Measurements from ENCODE around the gene TMCC2. TPM values are rescaled to one million over a fixed set of nuclear protein-coding genes. Genes with fewer than 3 reads are reported as not detected.

The TMCC2 gene
- total and polyA plus RNA-seq, 2 of the 8 experiments (the other 6 are each of a cell fraction or from before 2014, with no cell fraction given), result 6.7 to 6.8 TPM

- no peak for TF ChIP-seq KDM4A (IDR thresholded peaks at IDR 0.05; ENCODE audit: low read depth, low read length, severe bottlenecking)
- TF ChIP-seq SUZ12 (IDR thresholded peaks at IDR 0.05; ENCODE audit: low read length), result no peak
- TF ChIP-seq HDAC2 (IDR thresholded peaks at IDR 0.05; ENCODE audit: borderline replicate concordance in 1 of 2, low read depth in 2 of 2, low read length in 2 of 2), result no peak
- no peak for TF ChIP-seq CTBP2 (IDR thresholded peaks at IDR 0.05; ENCODE audit: borderline replicate concordance, insufficient read depth, insufficient read length, low read length)
- no peak for TF ChIP-seq NANOG (IDR thresholded peaks at IDR 0.05; ENCODE audit: insufficient read depth, low read depth, low read length, poor library complexity, severe bottlenecking)
- TF ChIP-seq BRCA1 (IDR thresholded peaks at IDR 0.05; ENCODE audit: low read depth, low read length), result no peak
Measured at GRCh38 chr1:205210756-205211168, 17.0 kb upstream of the TMCC2 start (continued).

Data from H1 (cell line).